GM23338 (cell line): ENCODE measurements around the gene MED27. TPM values are rescaled to one million over a fixed set of nuclear protein-coding genes. Genes with fewer than 3 reads are reported as not detected.

Experiments
- ATAC-seq: fragments of 200-7000 bp; cut with Tn5 transposase; 3 replicates; pipeline ENCODE4 v1.9.1; 2020
- DNase-seq: peaks from one replicate; pipeline ENCODE4 v3.0.0-alpha.2; 2015; ENCODE audit warnings: low spot score
- H2AFZ ChIP-seq: fragments of 200-600 bp; sonication (generic); 2 replicates; pipeline ENCODE4 v1.8.0; 2016; ENCODE audit warnings: antibody characterized with exemption, mild to moderate bottlenecking, moderate library complexity
- H3F3A ChIP-seq: fragments of 200-600 bp; sonication (generic); replicated peaks from 2 replicates; pipeline ENCODE4 v1.8.0; 2017; ENCODE audit warnings: antibody characterized with exemption, mixed run types, low read depth
- H3K27ac ChIP-seq: fragments of 200-600 bp; sonication (generic); 2 replicates; pipeline ENCODE4 v1.6.1; 2016; ENCODE audit warnings: low read depth
- H3K27me3 ChIP-seq: fragments of 200-600 bp; sonication (generic); 2 replicates; pipeline ENCODE4 v1.8.0; 2016; ENCODE audit warnings: mild to moderate bottlenecking, mixed run types, moderate library complexity; ENCODE audit not compliant: insufficient read depth
- H3K36me3 ChIP-seq: fragments of 200-600 bp; sonication (generic); 2 replicates; pipeline ENCODE4 v1.8.0; 2016; ENCODE audit warnings: mild to moderate bottlenecking; ENCODE audit not compliant: insufficient read depth
- H3K4me1 ChIP-seq: fragments of 200-600 bp; sonication (generic); 2 replicates; pipeline ENCODE4 v1.8.0; 2016; ENCODE audit warnings: mild to moderate bottlenecking, moderate library complexity; ENCODE audit not compliant: insufficient read depth
- H3K4me2 ChIP-seq: fragments of 200-600 bp; sonication (generic); 2 replicates; pipeline ENCODE4 v1.7.1; 2017; ENCODE audit warnings: mixed run types
- H3K4me3 ChIP-seq: fragments of 200-600 bp; sonication (generic); 2 replicates; pipeline ENCODE4 v1.6.1; 2016; ENCODE audit warnings: mixed run types
- H3K79me2 ChIP-seq: fragments of 200-600 bp; sonication (generic); replicated peaks from 2 replicates; pipeline ENCODE4 v1.8.0; 2017; ENCODE audit warnings: mild to moderate bottlenecking; ENCODE audit not compliant: insufficient read depth
- H3K9me2 ChIP-seq: fragments of 200-600 bp; sonication (generic); 2 replicates; pipeline ENCODE4 v1.8.0; 2017; ENCODE audit not compliant: insufficient read depth
- H4K20me1 ChIP-seq: fragments of 200-600 bp; sonication (generic); replicated peaks from 2 replicates; pipeline ENCODE4 v1.8.0; 2017; ENCODE audit warnings: mild to moderate bottlenecking; ENCODE audit not compliant: insufficient read depth
- H3K27ac Mint-ChIP-seq: 2 replicates; pipeline ENCODE4 v1.8.0; 2020; ENCODE audit warnings: inconsistent platforms, mild to moderate bottlenecking, moderate library complexity, mixed read lengths
- H3K27me3 Mint-ChIP-seq: 3 replicates; pipeline ENCODE4 v1.8.0; 2022; ENCODE audit warnings: low read depth, mild to moderate bottlenecking, moderate library complexity, mixed read lengths, inconsistent platforms; ENCODE audit not compliant: insufficient read depth, poor library complexity
- H3K36me3 Mint-ChIP-seq: 3 replicates; pipeline ENCODE4 v1.8.0; 2021; ENCODE audit warnings: low read depth, mild to moderate bottlenecking, inconsistent platforms, moderate library complexity, mixed read lengths
- H3K4me1 Mint-ChIP-seq: 3 replicates; pipeline ENCODE4 v1.8.0; 2020; ENCODE audit warnings: mild to moderate bottlenecking, inconsistent platforms, mixed read lengths
- H3K4me3 Mint-ChIP-seq: 3 replicates; pipeline ENCODE4 v1.8.0; 2021; ENCODE audit warnings: moderate library complexity, mild to moderate bottlenecking, inconsistent platforms, mixed read lengths
- H3K9me3 Mint-ChIP-seq: 3 replicates; pipeline ENCODE4 v1.8.0; 2020; ENCODE audit warnings: moderate library complexity, mild to moderate bottlenecking, inconsistent platforms, mixed read lengths
- EZH2phosphoT487 ChIP-seq: fragments of 200-600 bp; sonication (generic); IDR thresholded peaks from one replicate; pipeline ENCODE4 v1.8.1; 2018; ENCODE audit warnings: antibody characterized with exemption; ENCODE audit not compliant: unreplicated experiment
- ZNF114 ChIP-seq: fragments of 250-450 bp; sonication (Bioruptor Pico); IDR thresholded peaks from 2 replicates; pipeline ENCODE4 v1.5.0; 2020; ENCODE audit warnings: mild to moderate bottlenecking, moderate library complexity
- polyA plus RNA-seq: library from polyadenylated mRNA; unstranded; fragments of >200 nt; fragmentation: Nextera tagmentation; extraction: Ambion mirVana; gene quantifications from 2 replicates; pipeline ENCODE4 v1.2.1, GENCODE V29; 2016
- total RNA-seq: library from RNA; depleted of rRNA; stranded (reverse); fragments of >200 nt; shearing (Covaris generic); gene quantifications from 2 replicates; pipeline ENCODE4 v1.2.3, GENCODE V29; 2014
- TF ChIP-seq, protein P1 (sequence below): IDR thresholded peaks from one replicate; pipeline ENCODE4 v1.6.1; 2018; ENCODE audit warnings: antibody characterized with exemption; ENCODE audit not compliant: unreplicated experiment
- TF ChIP-seq, protein P2 (sequence below): fragments of 250-450 bp; sonication (Bioruptor Pico); IDR thresholded peaks from 2 replicates; pipeline ENCODE4 v1.5.0; 2020; ENCODE audit warnings: mild to moderate bottlenecking, moderate library complexity

The MED27 gene
- total and polyA plus RNA-seq, 2 experiments from 2014 or later, result 30.6 to 35.0 TPM

DNA sequence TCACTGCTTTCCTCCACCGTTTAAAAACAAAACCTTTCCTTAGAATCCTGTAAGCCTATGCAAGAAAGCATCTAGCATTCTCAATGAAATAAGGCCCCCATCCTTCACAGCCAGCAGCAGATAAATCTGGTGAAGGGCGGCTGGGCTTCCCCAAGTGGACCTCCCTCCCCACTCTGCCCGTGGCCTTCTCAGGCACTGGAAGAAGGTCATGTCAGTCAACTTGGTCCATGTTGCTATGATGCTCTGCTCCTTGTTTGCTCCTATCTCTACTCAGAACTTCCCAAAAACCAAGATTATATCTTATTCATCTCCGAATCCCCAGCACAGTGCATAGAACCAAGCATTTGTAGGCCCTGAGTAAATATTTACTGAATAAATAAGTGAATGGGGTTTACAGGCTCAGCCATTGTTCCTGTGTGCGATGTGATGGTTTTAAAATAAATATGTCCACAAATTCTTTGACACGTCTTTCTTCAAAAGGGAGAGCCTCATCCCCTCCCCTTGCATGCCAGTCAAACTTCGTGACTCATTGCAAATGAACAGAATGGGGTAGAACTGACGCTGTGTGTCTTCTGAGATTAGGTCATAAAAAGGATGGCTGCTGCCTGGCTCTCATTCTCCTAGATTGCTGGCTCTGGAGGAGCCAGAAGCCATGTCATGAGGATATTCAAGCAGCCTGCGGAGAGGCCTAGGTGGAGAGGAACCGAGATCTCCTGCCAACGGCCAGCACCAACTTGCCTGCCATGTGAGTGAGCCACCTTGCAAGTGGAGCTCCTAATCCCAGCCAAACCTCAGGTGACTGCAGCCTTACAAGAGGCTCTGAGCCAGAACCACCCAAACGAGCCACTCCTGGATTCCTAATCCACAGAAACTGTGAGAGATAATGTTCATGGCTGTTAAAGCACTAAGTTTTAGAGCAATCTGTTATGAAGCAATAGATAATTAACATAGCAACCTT lies 70.5 kb downstream of the MED27 start:
- peak overlapping the region; percentile 50; the same call in 1 of the 2 replicates for H3K27ac Mint-ChIP-seq
- H3K4me1 Mint-ChIP-seq, result peaks cover 48% of the 10 kb centered on the region
- H3K27me3 Mint-ChIP-seq, result peaks cover 9% of the 10 kb centered on the region
- H3K4me1 ChIP-seq, result peaks cover 34% of the 10 kb centered on the region
- ATAC-seq (no peak), DNase-seq (no peak)
- no peak overlapping the region for H2AFZ ChIP-seq
- H3K9me3 Mint-ChIP-seq, result no peaks in the 10 kb centered on the region
- H3K79me2 ChIP-seq, result peaks cover 6% of the 10 kb centered on the region; the same call in 1 of the 2 replicates
- no peaks in the 10 kb centered on the region; the same call in 1 of the 3 replicates for H3K36me3 Mint-ChIP-seq
- H3K36me3 ChIP-seq, result no peaks in the 10 kb centered on the region
- H3K9me2 ChIP-seq, result no peaks in the 10 kb centered on the region
- H3K4me3 ChIP-seq, result no peak overlapping the region
- no peak overlapping the region for H3K27ac ChIP-seq
- 0 out of 2 replicates have a peak, but pooled peaks cover 2% of the 10 kb centered on the region for H4K20me1 ChIP-seq
- no peak overlapping the region for H3K4me2 ChIP-seq
- H3K4me3 Mint-ChIP-seq, result no peak overlapping the region
- H3F3A ChIP-seq, result no peaks in the 10 kb centered on the region
- H3K27me3 ChIP-seq, result no peaks in the 10 kb centered on the region
- TF ChIP-seq, protein P1, sequence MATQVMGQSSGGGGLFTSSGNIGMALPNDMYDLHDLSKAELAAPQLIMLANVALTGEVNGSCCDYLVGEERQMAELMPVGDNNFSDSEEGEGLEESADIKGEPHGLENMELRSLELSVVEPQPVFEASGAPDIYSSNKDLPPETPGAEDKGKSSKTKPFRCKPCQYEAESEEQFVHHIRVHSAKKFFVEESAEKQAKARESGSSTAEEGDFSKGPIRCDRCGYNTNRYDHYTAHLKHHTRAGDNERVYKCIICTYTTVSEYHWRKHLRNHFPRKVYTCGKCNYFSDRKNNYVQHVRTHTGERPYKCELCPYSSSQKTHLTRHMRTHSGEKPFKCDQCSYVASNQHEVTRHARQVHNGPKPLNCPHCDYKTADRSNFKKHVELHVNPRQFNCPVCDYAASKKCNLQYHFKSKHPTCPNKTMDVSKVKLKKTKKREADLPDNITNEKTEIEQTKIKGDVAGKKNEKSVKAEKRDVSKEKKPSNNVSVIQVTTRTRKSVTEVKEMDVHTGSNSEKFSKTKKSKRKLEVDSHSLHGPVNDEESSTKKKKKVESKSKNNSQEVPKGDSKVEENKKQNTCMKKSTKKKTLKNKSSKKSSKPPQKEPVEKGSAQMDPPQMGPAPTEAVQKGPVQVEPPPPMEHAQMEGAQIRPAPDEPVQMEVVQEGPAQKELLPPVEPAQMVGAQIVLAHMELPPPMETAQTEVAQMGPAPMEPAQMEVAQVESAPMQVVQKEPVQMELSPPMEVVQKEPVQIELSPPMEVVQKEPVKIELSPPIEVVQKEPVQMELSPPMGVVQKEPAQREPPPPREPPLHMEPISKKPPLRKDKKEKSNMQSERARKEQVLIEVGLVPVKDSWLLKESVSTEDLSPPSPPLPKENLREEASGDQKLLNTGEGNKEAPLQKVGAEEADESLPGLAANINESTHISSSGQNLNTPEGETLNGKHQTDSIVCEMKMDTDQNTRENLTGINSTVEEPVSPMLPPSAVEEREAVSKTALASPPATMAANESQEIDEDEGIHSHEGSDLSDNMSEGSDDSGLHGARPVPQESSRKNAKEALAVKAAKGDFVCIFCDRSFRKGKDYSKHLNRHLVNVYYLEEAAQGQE, result no peak
- TF ChIP-seq, protein P2, sequence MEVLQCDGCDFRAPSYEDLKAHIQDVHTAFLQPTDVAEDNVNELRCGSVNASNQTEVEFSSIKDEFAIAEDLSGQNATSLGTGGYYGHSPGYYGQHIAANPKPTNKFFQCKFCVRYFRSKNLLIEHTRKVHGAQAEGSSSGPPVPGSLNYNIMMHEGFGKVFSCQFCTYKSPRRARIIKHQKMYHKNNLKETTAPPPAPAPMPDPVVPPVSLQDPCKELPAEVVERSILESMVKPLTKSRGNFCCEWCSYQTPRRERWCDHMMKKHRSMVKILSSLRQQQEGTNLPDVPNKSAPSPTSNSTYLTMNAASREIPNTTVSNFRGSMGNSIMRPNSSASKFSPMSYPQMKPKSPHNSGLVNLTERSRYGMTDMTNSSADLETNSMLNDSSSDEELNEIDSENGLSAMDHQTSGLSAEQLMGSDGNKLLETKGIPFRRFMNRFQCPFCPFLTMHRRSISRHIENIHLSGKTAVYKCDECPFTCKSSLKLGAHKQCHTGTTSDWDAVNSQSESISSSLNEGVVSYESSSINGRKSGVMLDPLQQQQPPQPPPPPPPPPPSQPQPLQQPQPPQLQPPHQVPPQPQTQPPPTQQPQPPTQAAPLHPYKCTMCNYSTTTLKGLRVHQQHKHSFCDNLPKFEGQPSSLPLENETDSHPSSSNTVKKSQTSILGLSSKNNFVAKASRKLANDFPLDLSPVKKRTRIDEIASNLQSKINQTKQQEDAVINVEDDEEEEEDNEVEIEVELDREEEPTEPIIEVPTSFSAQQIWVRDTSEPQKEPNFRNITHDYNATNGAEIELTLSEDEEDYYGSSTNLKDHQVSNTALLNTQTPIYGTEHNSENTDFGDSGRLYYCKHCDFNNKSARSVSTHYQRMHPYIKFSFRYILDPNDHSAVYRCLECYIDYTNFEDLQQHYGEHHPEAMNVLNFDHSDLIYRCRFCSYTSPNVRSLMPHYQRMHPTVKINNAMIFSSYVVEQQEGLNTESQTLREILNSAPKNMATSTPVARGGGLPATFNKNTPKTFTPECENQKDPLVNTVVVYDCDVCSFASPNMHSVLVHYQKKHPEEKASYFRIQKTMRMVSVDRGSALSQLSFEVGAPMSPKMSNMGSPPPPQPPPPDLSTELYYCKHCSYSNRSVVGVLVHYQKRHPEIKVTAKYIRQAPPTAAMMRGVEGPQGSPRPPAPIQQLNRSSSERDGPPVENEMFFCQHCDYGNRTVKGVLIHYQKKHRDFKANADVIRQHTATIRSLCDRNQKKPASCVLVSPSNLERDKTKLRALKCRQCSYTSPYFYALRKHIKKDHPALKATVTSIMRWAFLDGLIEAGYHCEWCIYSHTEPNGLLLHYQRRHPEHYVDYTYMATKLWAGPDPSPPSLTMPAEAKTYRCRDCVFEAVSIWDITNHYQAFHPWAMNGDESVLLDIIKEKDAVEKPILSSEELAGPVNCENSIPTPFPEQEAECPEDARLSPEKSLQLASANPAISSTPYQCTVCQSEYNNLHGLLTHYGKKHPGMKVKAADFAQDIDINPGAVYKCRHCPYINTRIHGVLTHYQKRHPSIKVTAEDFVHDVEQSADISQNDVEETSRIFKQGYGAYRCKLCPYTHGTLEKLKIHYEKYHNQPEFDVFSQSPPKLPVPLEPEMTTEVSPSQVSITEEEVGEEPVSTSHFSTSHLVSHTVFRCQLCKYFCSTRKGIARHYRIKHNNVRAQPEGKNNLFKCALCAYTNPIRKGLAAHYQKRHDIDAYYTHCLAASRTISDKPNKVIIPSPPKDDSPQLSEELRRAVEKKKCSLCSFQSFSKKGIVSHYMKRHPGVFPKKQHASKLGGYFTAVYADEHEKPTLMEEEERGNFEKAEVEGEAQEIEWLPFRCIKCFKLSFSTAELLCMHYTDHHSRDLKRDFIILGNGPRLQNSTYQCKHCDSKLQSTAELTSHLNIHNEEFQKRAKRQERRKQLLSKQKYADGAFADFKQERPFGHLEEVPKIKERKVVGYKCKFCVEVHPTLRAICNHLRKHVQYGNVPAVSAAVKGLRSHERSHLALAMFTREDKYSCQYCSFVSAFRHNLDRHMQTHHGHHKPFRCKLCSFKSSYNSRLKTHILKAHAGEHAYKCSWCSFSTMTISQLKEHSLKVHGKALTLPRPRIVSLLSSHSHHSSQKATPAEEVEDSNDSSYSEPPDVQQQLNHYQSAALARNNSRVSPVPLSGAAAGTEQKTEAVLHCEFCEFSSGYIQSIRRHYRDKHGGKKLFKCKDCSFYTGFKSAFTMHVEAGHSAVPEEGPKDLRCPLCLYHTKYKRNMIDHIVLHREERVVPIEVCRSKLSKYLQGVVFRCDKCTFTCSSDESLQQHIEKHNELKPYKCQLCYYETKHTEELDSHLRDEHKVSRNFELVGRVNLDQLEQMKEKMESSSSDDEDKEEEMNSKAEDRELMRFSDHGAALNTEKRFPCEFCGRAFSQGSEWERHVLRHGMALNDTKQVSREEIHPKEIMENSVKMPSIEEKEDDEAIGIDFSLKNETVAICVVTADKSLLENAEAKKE (CRISPR knock-in tag), result no peak
- TF ChIP-seq EZH2phosphoT487, result no peak
- TF ChIP-seq ZNF114 (CRISPR knock-in tag), result no peak
